ENCODE data around the gene NCS1. TPM values are rescaled to one million over a fixed set of nuclear protein-coding genes. Genes with fewer than 3 reads are reported as not detected.

NCS1 gene
- total RNA-seq, 1 donor from 2014 or later = 20.1 TPM

GRCh38 chr9:130235558-130236435 is 63.6 kb downstream of the NCS1 start:
- no peaks in the 10 kb centered on the region for H3K27me3 Mint-ChIP-seq (ENCODE audit: unreplicated experiment)
- no peak overlapping the region for H3K27ac Mint-ChIP-seq (ENCODE audit: unreplicated experiment)
- H3K4me1 Mint-ChIP-seq (ENCODE audit: unreplicated experiment) = peaks cover 12% of the 10 kb centered on the region
- peak; percentile 76 for DNase-seq (ENCODE audit: low spot score)
- H3K4me3 Mint-ChIP-seq (ENCODE audit: unreplicated experiment) = no peak overlapping the region
- no peaks in the 10 kb centered on the region for H3K9me3 Mint-ChIP-seq (ENCODE audit: unreplicated experiment)
- TF ChIP-seq CTCF (IDR thresholded peaks at IDR 0.05; ENCODE audit: unreplicated experiment) = peak; percentile 100
- H3K36me3 Mint-ChIP-seq (ENCODE audit: low read depth, unreplicated experiment) = no peaks in the 10 kb centered on the region

DNA sequence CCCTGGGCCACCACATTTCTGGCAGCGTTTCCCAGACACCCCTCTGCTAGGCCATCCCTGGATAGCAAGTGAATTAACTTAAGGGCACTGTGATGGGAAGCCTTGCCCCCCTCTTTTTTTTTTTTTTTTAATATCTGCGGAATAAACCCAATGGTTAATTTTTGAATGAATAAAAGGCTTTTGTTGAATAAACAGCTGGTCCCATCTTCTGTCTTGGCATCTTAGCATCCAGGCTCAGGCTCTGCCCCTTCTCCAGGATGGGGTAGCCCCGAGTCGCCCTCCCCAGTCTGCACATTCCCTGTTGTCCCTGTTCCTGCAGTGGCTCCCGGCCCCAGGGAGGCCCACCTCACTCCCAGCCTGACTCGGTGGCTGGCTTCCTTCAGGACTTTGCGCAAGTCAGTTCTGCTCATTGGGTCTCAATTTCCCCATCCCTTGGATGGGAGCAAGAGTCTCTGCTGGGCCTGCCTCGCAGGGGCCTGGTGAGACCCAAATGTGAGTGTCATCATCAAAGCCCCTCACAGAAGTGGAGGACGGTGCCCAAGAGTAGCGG is 64.3 kb downstream of the NCS1 start:
- peak; percentile 68 for TF ChIP-seq CTCF (IDR thresholded peaks at IDR 0.05; ENCODE audit: unreplicated experiment)
- peaks cover 14% of the 10 kb centered on the region for H3K4me1 Mint-ChIP-seq (ENCODE audit: unreplicated experiment)
- no peaks in the 10 kb centered on the region for H3K9me3 Mint-ChIP-seq (ENCODE audit: unreplicated experiment)
- DNase-seq (ENCODE audit: low spot score) = no peak
- H3K4me3 Mint-ChIP-seq (ENCODE audit: unreplicated experiment) = no peak overlapping the region
- no peaks in the 10 kb centered on the region for H3K36me3 Mint-ChIP-seq (ENCODE audit: low read depth, unreplicated experiment)
- no peak overlapping the region for H3K27ac Mint-ChIP-seq (ENCODE audit: unreplicated experiment)
- H3K27me3 Mint-ChIP-seq (ENCODE audit: unreplicated experiment) = no peaks in the 10 kb centered on the region

DNA sequence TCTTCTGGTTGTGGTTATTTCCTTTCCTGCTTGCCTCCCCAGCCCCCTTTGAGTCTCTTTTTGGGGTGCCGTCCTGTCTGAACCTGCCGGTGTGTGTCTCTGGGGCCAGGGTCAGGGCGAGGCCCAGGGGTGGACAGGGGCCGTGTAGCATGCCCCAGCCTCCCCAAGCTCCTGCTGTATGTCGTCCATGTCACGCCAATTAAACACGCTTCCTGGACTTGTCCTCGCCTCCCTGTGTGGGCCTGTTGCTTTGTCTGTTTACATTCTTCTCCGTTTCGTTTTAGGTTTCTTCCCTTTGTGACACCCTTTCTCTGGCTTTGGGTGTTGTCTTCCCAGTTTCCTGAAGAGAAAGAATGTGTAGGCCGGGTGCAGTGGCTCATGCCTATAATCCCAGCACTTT is 64.9 kb downstream of the NCS1 start:
- Mint-ChIP-seq H3K4me3 (ENCODE audit: unreplicated experiment) (no peak overlapping the region), H3K4me1 (ENCODE audit: unreplicated experiment) (peaks cover 16% of the 10 kb centered on the region), H3K27me3 (ENCODE audit: unreplicated experiment) (no peaks in the 10 kb centered on the region), H3K27ac (ENCODE audit: unreplicated experiment) (peak overlapping the region; percentile 58), H3K36me3 (ENCODE audit: low read depth, unreplicated experiment) (no peaks in the 10 kb centered on the region), H3K9me3 (ENCODE audit: unreplicated experiment) (no peaks in the 10 kb centered on the region)
- no peak for DNase-seq (ENCODE audit: low spot score)
- TF ChIP-seq CTCF (IDR thresholded peaks at IDR 0.05; ENCODE audit: unreplicated experiment) = no peak

DNA sequence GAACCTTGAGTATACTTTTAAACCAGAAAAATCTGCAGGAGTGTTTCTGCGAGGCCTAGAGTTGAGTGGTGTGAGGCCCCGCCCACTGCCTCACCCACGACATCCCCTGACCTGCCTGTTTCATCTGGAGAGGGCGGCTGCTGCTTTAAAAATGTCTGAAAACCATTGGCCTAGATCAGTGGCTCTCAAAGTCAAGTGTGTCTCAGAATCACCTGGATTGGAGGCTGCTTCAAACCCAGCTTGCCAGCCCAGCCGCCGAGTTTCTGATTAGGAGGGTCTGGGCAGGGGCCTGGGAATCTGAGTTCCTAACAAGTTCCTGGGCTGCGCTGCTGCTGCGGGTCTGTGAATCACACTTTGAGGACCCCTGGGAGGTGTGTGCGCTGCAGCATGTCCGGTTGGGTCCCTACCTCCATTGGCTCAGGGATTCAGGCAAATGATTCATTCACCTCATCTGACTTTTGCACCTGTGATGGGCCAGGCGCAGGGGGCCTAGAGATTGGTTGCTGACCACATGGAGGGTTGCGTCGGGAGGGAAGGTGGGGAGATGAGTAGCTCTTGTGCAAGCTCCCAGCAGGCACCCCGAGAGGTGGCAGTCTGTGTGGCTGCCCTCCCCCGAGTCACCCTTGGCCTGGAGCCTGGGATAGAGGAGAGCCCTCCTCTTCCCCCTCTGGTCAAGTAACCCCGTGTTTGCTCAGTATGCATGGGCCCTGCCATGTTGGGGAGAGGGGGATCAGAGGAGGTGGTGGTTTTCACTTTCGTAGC is 65.7 kb downstream of the NCS1 start:
- Mint-ChIP-seq H3K9me3 (ENCODE audit: unreplicated experiment) (no peaks in the 10 kb centered on the region), H3K4me3 (ENCODE audit: unreplicated experiment) (no peak overlapping the region), H3K36me3 (ENCODE audit: low read depth, unreplicated experiment) (no peaks in the 10 kb centered on the region), H3K27ac (ENCODE audit: unreplicated experiment) (no peak overlapping the region), H3K4me1 (ENCODE audit: unreplicated experiment) (peaks cover 20% of the 10 kb centered on the region), H3K27me3 (ENCODE audit: unreplicated experiment) (no peaks in the 10 kb centered on the region)
- no peak for DNase-seq (ENCODE audit: low spot score)
- no peak for TF ChIP-seq CTCF (IDR thresholded peaks at IDR 0.05; ENCODE audit: unreplicated experiment)

Measured in endothelial cell (in vitro differentiated cells).